K562 (cell line): ENCODE results near the gene GIGYF2. TPM values are rescaled to one million over a fixed set of nuclear protein-coding genes. Genes with fewer than 3 reads are reported as not detected.

Experiments used
- ATAC-seq: fragments of 200-7000 bp; cut with Tn5 transposase; 3 replicates; pipeline ENCODE4 v1.9.1; 2020; ENCODE audit warnings: moderate library complexity
- BruUV-seq: library from RNA; stranded (reverse); fragments of 400-500 nt; replicated peaks from 2 replicates; lab custom pipeline; 2021; lab: Mats Ljungman, UMichigan
- CTCF ChIA-PET: fragments of 300-600 bp; formaldehyde crosslinking; extraction: SDS; loops from one replicate; lab custom pipeline; 2021; ENCODE audit warnings: low intra/inter-chr PET ratio; lab: Yijun Ruan, JAX
- POLR2A ChIA-PET: fragments of 300-600, 350-650 bp; sonication (Branson Sonifier 250); formaldehyde crosslinking; extraction: SDS; loops from one replicate; lab custom pipeline; 2021; ENCODE audit warnings: antibody characterized with exemption, inconsistent platforms; lab: Yijun Ruan, JAX
- DNase-seq, 4 experiments: peaks; one replicate each; pipeline versions ENCODE4 v3.0.0 to v3.0.0-alpha.2; 2011 to 2018; ENCODE audit warnings: low spot score in 3 of 4, mixed read lengths in 3 of 4; ENCODE audit errors: extremely low read depth in 1 of 4
- FAIRE-seq: peaks from 2 replicates; lab custom pipeline; 2011; peaks lifted over from hg19 to GRCh38; lab: Jason Lieb, UNC
- H2AFZ ChIP-seq: 2 replicates; pipeline ENCODE4 v1.6.0; 2011; ENCODE audit warnings: low read depth, low read length, control low read depth, inconsistent platforms
- H3K27ac ChIP-seq: fragments of 200-600 bp; 3 replicates; pipeline ENCODE4 v1.8.0; 2011; ENCODE audit warnings: low read depth, mild to moderate bottlenecking, control low read depth, inconsistent platforms, low read length, moderate library complexity, mixed read lengths; ENCODE audit errors: extremely low read depth
- H3K27me3 ChIP-seq, 2 experiments: fragments of 300-600 bp in 1 of 2; 2 replicates in 1 of 2; 3 replicates in 1 of 2; pipeline versions ENCODE4 v1.6.0 to v1.8.0; 2011; ENCODE audit warnings: inconsistent platforms in 2 of 2, low read length in 2 of 2, mild to moderate bottlenecking in 1 of 2, mixed read lengths in 1 of 2, moderate library complexity in 1 of 2; ENCODE audit not compliant: control insufficient read depth in 2 of 2, insufficient read depth in 2 of 2
- H3K36me3 ChIP-seq: fragments of 300-600 bp; 3 replicates; pipeline ENCODE4 v1.8.0; 2011; ENCODE audit warnings: mild to moderate bottlenecking, low read length, inconsistent platforms; ENCODE audit not compliant: control insufficient read depth, insufficient read depth
- H3K4me1 ChIP-seq, 2 experiments: fragments of 200-600 bp in 1 of 2; replicated peaks in 1 of 2; 2 replicates in 1 of 2; 3 replicates in 1 of 2; pipeline versions ENCODE4 v1.5.1 to v1.8.0; 2011; ENCODE audit warnings: inconsistent platforms in 2 of 2, low read length in 2 of 2, mild to moderate bottlenecking in 1 of 2, mixed read lengths in 1 of 2, moderate library complexity in 1 of 2; ENCODE audit not compliant: control insufficient read depth in 2 of 2, insufficient read depth in 2 of 2
- H3K4me2 ChIP-seq: 2 replicates; pipeline ENCODE4 v1.6.1; 2011; ENCODE audit warnings: low read length, control low read depth, inconsistent platforms, mixed read lengths; ENCODE audit not compliant: insufficient read depth
- H3K4me3 ChIP-seq: fragments of 200-600 bp; sonication (generic), shearing (Covaris generic); 2 replicates; pipeline ENCODE4 v1.5.1; 2016; ENCODE audit warnings: control low read depth, inconsistent platforms
- H3K79me2 ChIP-seq: fragments of 200-600 bp; 3 replicates; pipeline ENCODE4 v1.8.0; 2011; ENCODE audit warnings: low read length, inconsistent platforms; ENCODE audit not compliant: control insufficient read depth, insufficient read depth
- H3K9ac ChIP-seq, 2 experiments: 2 replicates each; pipeline versions ENCODE4 v1.6.0 to v1.6.1; 2011; ENCODE audit warnings: low read depth in 2 of 2, low read length in 2 of 2, control low read depth in 1 of 2, inconsistent platforms in 1 of 2, mild to moderate bottlenecking in 1 of 2, mixed read lengths in 1 of 2; ENCODE audit not compliant: insufficient read depth in 1 of 2
- H3K9me1 ChIP-seq: one replicate; pipeline ENCODE4 v1.6.0; 2011; ENCODE audit warnings: inconsistent platforms, mild to moderate bottlenecking, low read length, moderate library complexity; ENCODE audit not compliant: control insufficient read depth, insufficient read depth
- H3K9me3 ChIP-seq: replicated peaks from 2 replicates; pipeline ENCODE4 v1.5.1; 2011; ENCODE audit warnings: low read depth, low read length, inconsistent platforms; ENCODE audit not compliant: control insufficient read depth, insufficient read depth
- H4K20me1 ChIP-seq: replicated peaks from 2 replicates; pipeline ENCODE4 v1.6.1; 2011; ENCODE audit warnings: low read length, inconsistent platforms, mixed read lengths; ENCODE audit not compliant: control insufficient read depth, insufficient read depth
- CREM ChIP-seq: IDR thresholded peaks from 2 replicates; pipeline ENCODE4 v1.6.1; 2014; ENCODE audit warnings: antibody characterized with exemption, low read depth
- GTF3C2 ChIP-seq: IDR thresholded peaks from 3 replicates; pipeline ENCODE4 v1.6.1; 2011; ENCODE audit warnings: borderline replicate concordance, mild to moderate bottlenecking, moderate library complexity; ENCODE audit not compliant: insufficient read length; ENCODE audit errors: extremely low read depth
- KHSRP ChIP-seq: fragments of 450-650 bp; IDR thresholded peaks from 2 replicates; pipeline ENCODE4 v1.6.1; 2017
- RUNX1 ChIP-seq: sonication (generic); IDR thresholded peaks from 2 replicates; pipeline ENCODE4 v1.6.1; 2016; ENCODE audit warnings: antibody characterized with exemption, low read depth
- ZNF785 ChIP-seq: fragments of 250-450 bp; sonication (Bioruptor Pico); IDR thresholded peaks from 2 replicates; pipeline ENCODE4 v1.4.0; 2020; ENCODE audit warnings: mild to moderate bottlenecking
- WGBS: fragments of 100-300 bp; shearing (Covaris generic); methylation state at CpG from one replicate; pipeline ENCODE4 v1.1.6; 2016; ENCODE audit warnings: low coverage, mixed read lengths; ENCODE audit not compliant: insufficient coverage; ENCODE audit errors: missing lambda C conversion rate; 5-methylcytosine and 5-hydroxymethylcytosine counted together
- in situ Hi-C: fragments of 300-500 bp; cut with MboI; formaldehyde crosslinking; loops from 4 replicates; pipeline ENCODE4 v1.15.0; 2018; ENCODE audit warnings: inconsistent platforms, mixed read lengths
- intact Hi-C: fragments of 100-400 bp; cut with micrococcal nuclease; formaldehyde crosslinking; loops from 2 replicates; pipeline ENCODE4 v1.14.2; 2022
- polyA plus RNA-seq, 8 experiments: library from polyadenylated mRNA; depleted of rRNA in 4 of 8; stranded (reverse) in 5 of 8; unstranded in 3 of 8; fragments of >200 nt; fragmentation: Nextera tagmentation in 2 of 8; fragmentation: Illumina TruSeq in 1 of 8; extraction: Ambion mirVana in 2 of 8; extraction: Trizol in 1 of 8; gene quantifications; 2 replicates each; pipeline versions ENCODE4 v1.2.1 to v1.2.3, GENCODE V29; 2011 to 2014; ENCODE audit warnings: inconsistent platforms in 1 of 8, missing spikeins in 1 of 8
- total RNA-seq, 7 experiments: library from RNA; depleted of rRNA in 6 of 7; stranded (reverse); fragments of >200 nt in 6 of 7; fragmentation: Illumina TruSeq in 2 of 7; extraction: Trizol in 2 of 7; gene quantifications; 2 replicates each; pipeline versions ENCODE4 v1.2.1 to v1.2.3, GENCODE V29; 2011 to 2021; ENCODE audit warnings: low replicate concordance in 1 of 7
- TF ChIP-seq, protein P1 (sequence below): fragments of 250-450 bp; sonication (Bioruptor Pico); IDR thresholded peaks from 2 replicates; pipeline ENCODE4 v1.4.0; 2020
- TF ChIP-seq, protein P2 (sequence below): fragments of 450-650 bp; IDR thresholded peaks from 2 replicates; pipeline ENCODE4 v1.6.1; 2016; ENCODE audit warnings: low read depth, mild to moderate bottlenecking, moderate library complexity

The GIGYF2 gene
- total and polyA plus RNA-seq, 9 of the 15 experiments (the other 6 are each of a cell fraction or from before 2014, with no cell fraction given) = 12.7 to 52.7 (median 34.9) TPM

GRCh38 chr2:232748038-232748437 lies 50.9 kb downstream of the GIGYF2 start (continued):
- TF ChIP-seq, protein P1, sequence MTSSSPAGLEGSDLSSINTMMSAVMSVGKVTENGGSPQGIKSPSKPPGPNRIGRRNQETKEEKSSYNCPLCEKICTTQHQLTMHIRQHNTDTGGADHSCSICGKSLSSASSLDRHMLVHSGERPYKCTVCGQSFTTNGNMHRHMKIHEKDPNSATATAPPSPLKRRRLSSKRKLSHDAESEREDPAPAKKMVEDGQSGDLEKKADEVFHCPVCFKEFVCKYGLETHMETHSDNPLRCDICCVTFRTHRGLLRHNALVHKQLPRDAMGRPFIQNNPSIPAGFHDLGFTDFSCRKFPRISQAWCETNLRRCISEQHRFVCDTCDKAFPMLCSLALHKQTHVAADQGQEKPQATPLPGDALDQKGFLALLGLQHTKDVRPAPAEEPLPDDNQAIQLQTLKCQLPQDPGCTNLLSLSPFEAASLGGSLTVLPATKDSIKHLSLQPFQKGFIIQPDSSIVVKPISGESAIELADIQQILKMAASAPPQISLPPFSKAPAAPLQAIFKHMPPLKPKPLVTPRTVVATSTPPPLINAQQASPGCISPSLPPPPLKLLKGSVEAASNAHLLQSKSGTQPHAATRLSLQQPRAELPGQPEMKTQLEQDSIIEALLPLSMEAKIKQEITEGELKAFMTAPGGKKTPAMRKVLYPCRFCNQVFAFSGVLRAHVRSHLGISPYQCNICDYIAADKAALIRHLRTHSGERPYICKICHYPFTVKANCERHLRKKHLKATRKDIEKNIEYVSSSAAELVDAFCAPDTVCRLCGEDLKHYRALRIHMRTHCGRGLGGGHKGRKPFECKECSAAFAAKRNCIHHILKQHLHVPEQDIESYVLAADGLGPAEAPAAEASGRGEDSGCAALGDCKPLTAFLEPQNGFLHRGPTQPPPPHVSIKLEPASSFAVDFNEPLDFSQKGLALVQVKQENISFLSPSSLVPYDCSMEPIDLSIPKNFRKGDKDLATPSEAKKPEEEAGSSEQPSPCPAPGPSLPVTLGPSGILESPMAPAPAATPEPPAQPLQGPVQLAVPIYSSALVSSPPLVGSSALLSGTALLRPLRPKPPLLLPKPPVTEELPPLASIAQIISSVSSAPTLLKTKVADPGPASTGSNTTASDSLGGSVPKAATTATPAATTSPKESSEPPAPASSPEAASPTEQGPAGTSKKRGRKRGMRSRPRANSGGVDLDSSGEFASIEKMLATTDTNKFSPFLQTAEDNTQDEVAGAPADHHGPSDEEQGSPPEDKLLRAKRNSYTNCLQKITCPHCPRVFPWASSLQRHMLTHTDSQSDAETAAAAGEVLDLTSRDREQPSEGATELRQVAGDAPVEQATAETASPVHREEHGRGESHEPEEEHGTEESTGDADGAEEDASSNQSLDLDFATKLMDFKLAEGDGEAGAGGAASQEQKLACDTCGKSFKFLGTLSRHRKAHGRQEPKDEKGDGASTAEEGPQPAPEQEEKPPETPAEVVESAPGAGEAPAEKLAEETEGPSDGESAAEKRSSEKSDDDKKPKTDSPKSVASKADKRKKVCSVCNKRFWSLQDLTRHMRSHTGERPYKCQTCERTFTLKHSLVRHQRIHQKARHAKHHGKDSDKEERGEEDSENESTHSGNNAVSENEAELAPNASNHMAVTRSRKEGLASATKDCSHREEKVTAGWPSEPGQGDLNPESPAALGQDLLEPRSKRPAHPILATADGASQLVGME = no peak
- no peak for TF ChIP-seq CREM
- no peak for TF ChIP-seq ZNF785 (CRISPR knock-in tag)
- TF ChIP-seq, protein P2, sequence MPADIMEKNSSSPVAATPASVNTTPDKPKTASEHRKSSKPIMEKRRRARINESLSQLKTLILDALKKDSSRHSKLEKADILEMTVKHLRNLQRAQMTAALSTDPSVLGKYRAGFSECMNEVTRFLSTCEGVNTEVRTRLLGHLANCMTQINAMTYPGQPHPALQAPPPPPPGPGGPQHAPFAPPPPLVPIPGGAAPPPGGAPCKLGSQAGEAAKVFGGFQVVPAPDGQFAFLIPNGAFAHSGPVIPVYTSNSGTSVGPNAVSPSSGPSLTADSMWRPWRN = no peak

GRCh38 chr2:232749331-232749730 lies 52.2 kb downstream of the GIGYF2 start:
- TF ChIP-seq GTF3C2 = no peak
- TF ChIP-seq KHSRP = no peak
- no peak for TF ChIP-seq RUNX1
- CTCF ChIA-PET = no interaction called here
- 86% methylated on average over 2 of the region's 3 CpGs for WGBS
- H3K79me2 ChIP-seq = no peaks in the 10 kb centered on the region
- H3K4me3 ChIP-seq = no peak overlapping the region
- ATAC-seq (no peak), FAIRE-seq (no peak), DNase-seq (no peak)
- POLR2A ChIA-PET = interaction anchor here (1.6 kb wide), 1 partner anchor 9 kb away, joined by 3 read pairs; no protein-coding TSS in a partner anchor
- no peak overlapping the region for H2AFZ ChIP-seq
- peaks cover 77% of the 10 kb centered on the region for H3K36me3 ChIP-seq
- in situ Hi-C loops (no loop called here), intact Hi-C loops (no loop called here)
- no TSS peak for BruUV-seq
- H3K9me1 ChIP-seq = no peaks in the 10 kb centered on the region
- H4K20me1 ChIP-seq = no peaks in the 10 kb centered on the region
- H3K9me3 ChIP-seq = no peaks in the 10 kb centered on the region; the same call in 1 of the 2 replicates
- no peaks in the 10 kb centered on the region for H3K4me1 ChIP-seq
- no peak overlapping the region for H3K9ac ChIP-seq
- H3K27ac ChIP-seq = no peak overlapping the region
- no peak overlapping the region for H3K4me2 ChIP-seq
- H3K27me3 ChIP-seq = no peaks in the 10 kb centered on the region
